HepG2 (cell line): ENCODE measurements around the gene LGALS9. TPM values are rescaled to one million over a fixed set of nuclear protein-coding genes. Genes with fewer than 3 reads are reported as not detected.

ENCODE experiments used
- ATAC-seq: fragments of 200-7000 bp; cut with Tn5 transposase; 3 replicates; pipeline ENCODE4 v1.9.1; 2020; ENCODE audit warnings: mild to moderate bottlenecking, moderate library complexity
- BruUV-seq: library from RNA; stranded (reverse); fragments of 400-500 nt; replicated peaks from 2 replicates; lab custom pipeline; 2021; lab: Mats Ljungman, UMichigan
- CTCF ChIA-PET: fragments of 300-600 bp; formaldehyde crosslinking; extraction: SDS; loops from one replicate; lab custom pipeline; 2021; ENCODE audit warnings: low total read pairs, inconsistent platforms, low intra/inter-chr PET ratio; lab: Yijun Ruan, JAX
- POLR2A ChIA-PET: fragments of 350-600 bp; sonication (Branson Sonifier 250); formaldehyde crosslinking; loops from one replicate; lab custom pipeline; 2020; ENCODE audit warnings: antibody characterized with exemption, inconsistent platforms; lab: Yijun Ruan, JAX
- DNase-seq: peaks from one replicate; pipeline ENCODE4 v3.0.0-alpha.2; 2015; ENCODE audit warnings: low spot score
- FAIRE-seq: peaks from 3 replicates; lab custom pipeline; 2011; peaks lifted over from hg19 to GRCh38; lab: Jason Lieb, UNC
- H2AFZ ChIP-seq: one replicate; pipeline ENCODE4 v1.6.1; 2011; ENCODE audit warnings: low read length, inconsistent platforms
- H3K27ac ChIP-seq: fragments of 300-600 bp; 3 replicates; pipeline ENCODE4 v1.8.0; 2011; ENCODE audit warnings: mixed run types, mild to moderate bottlenecking, mixed read lengths, low read length, inconsistent platforms; ENCODE audit not compliant: insufficient read depth; ENCODE audit errors: extremely low read length
- H3K27me3 ChIP-seq, 2 experiments: fragments of 200-600 bp in 1 of 2; 2 replicates in 1 of 2; 3 replicates in 1 of 2; pipeline versions ENCODE4 v1.6.0 to v1.8.0; 2011; ENCODE audit warnings: low read length in 2 of 2, mild to moderate bottlenecking in 2 of 2, moderate library complexity in 2 of 2, inconsistent platforms in 1 of 2; ENCODE audit not compliant: insufficient read depth in 2 of 2, control insufficient read depth in 1 of 2
- H3K36me3 ChIP-seq, 2 experiments: fragments of 200-600 bp in 1 of 2; replicated peaks in 1 of 2; 2 replicates in 1 of 2; 3 replicates in 1 of 2; pipeline versions ENCODE4 v1.5.1 to v1.8.0; 2011; ENCODE audit warnings: low read length in 2 of 2, inconsistent platforms in 1 of 2; ENCODE audit not compliant: insufficient read depth in 2 of 2, control insufficient read depth in 1 of 2
- H3K4me1 ChIP-seq: 2 replicates; pipeline ENCODE4 v1.5.1; 2012; ENCODE audit warnings: low read length, inconsistent platforms; ENCODE audit not compliant: insufficient read depth
- H3K4me2 ChIP-seq: 2 replicates; pipeline ENCODE4 v1.6.0; 2011; ENCODE audit warnings: low read depth, low read length, inconsistent platforms
- H3K4me3 ChIP-seq, 3 experiments: fragments of 200-600 bp in 1 of 3; sonication (generic), shearing (Covaris generic) in 1 of 3; replicated peaks in 1 of 3; 2 replicates each; pipeline ENCODE4 v1.5.1; 2011 to 2016; ENCODE audit warnings: low read length in 3 of 3, inconsistent platforms in 2 of 3, low read depth in 2 of 3, mild to moderate bottlenecking in 2 of 3, control low read depth in 1 of 3, mixed read lengths in 1 of 3; ENCODE audit not compliant: insufficient read depth in 1 of 3
- H3K79me2 ChIP-seq: one replicate; pipeline ENCODE4 v1.6.1; 2011; ENCODE audit warnings: low read length, inconsistent platforms; ENCODE audit not compliant: insufficient read depth
- H3K9ac ChIP-seq: 2 replicates; pipeline ENCODE4 v1.6.0; 2011; ENCODE audit warnings: mild to moderate bottlenecking, low read depth, low read length, inconsistent platforms; ENCODE audit not compliant: insufficient read depth
- H3K9me3 ChIP-seq: 2 replicates; pipeline ENCODE4 v1.5.1; 2012; ENCODE audit warnings: mild to moderate bottlenecking, low read length
- H4K20me1 ChIP-seq: 2 replicates; pipeline ENCODE4 v1.6.0; 2011; ENCODE audit warnings: inconsistent platforms, mild to moderate bottlenecking, low read length, moderate library complexity; ENCODE audit not compliant: insufficient read depth
- ADNP ChIP-seq: sonication (generic); formaldehyde crosslinking; IDR thresholded peaks from 2 replicates; pipeline ENCODE4 v1.4.0; 2020; ENCODE audit warnings: missing genetic modification reagents
- CCAR2 ChIP-seq: fragments of 200-400 bp; formaldehyde crosslinking; optimal IDR thresholded peaks from 2 replicates; pipeline ENCODE3; 2018; ENCODE audit warnings: low read depth, mild to moderate bottlenecking, low read length, moderate library complexity
- MAFG ChIP-seq: sonication (generic); formaldehyde crosslinking; IDR thresholded peaks from 2 replicates; pipeline ENCODE4 v1.5.1; 2020; ENCODE audit warnings: mild to moderate bottlenecking, missing genetic modification reagents
- MATR3 ChIP-seq: sonication (generic); formaldehyde crosslinking; IDR thresholded peaks from 2 replicates; pipeline ENCODE4 v1.4.0; 2020; ENCODE audit warnings: missing genetic modification reagents
- MBNL3 ChIP-seq: fragments of 250-450 bp; sonication (Bioruptor Pico); conservative IDR thresholded peaks from 2 replicates; pipeline ENCODE4 v1.8.0; 2022; ENCODE audit warnings: mild to moderate bottlenecking, inconsistent platforms
- NPAS2 ChIP-seq: sonication (generic); formaldehyde crosslinking; IDR thresholded peaks from 2 replicates; pipeline ENCODE4 v1.8.0; 2022; ENCODE audit warnings: mild to moderate bottlenecking, missing genetic modification reagents, borderline replicate concordance
- SALL1 ChIP-seq: sonication (generic); formaldehyde crosslinking; IDR thresholded peaks from 2 replicates; pipeline ENCODE4 v1.8.0; 2022; ENCODE audit warnings: mild to moderate bottlenecking, missing genetic modification reagents
- SAP130 ChIP-seq: IDR thresholded peaks from 2 replicates; pipeline ENCODE4 v1.6.1; 2016; ENCODE audit warnings: low read depth
- ZKSCAN8 ChIP-seq: IDR thresholded peaks from 2 replicates; pipeline ENCODE4 v1.6.1; 2016; ENCODE audit warnings: borderline replicate concordance, missing genetic modification reagents, missing compliant biosample characterization
- ZNF282 ChIP-seq: fragments of 450-650 bp; IDR thresholded peaks from 2 replicates; pipeline ENCODE4 v1.6.1; 2018; ENCODE audit not compliant: partially characterized antibody
- ZNF343 ChIP-seq: sonication (generic); formaldehyde crosslinking; IDR thresholded peaks from 2 replicates; pipeline ENCODE4 v1.4.0; 2020; ENCODE audit warnings: mild to moderate bottlenecking, missing genetic modification reagents
- ZNF672 ChIP-seq: sonication (generic); formaldehyde crosslinking; IDR thresholded peaks from 2 replicates; pipeline ENCODE4 v1.8.1; 2022; ENCODE audit warnings: missing genetic modification reagents
- ZZZ3 ChIP-seq: sonication (generic); formaldehyde crosslinking; IDR thresholded peaks from 2 replicates; pipeline ENCODE4 v1.4.0; 2020; ENCODE audit warnings: missing genetic modification reagents, mild to moderate bottlenecking, borderline replicate concordance
- WGBS: methylation state at CpG from one replicate; pipeline ENCODE4 v1.1.6; 2017; ENCODE audit warnings: low lambda C conversion rate; 5-methylcytosine and 5-hydroxymethylcytosine counted together
- in situ Hi-C: cut with HindIII; loops from 2 replicates; pipeline ENCODE4 v1.10.0; 2017; ENCODE audit warnings: low pct_unique_long_range_greater_than_20kb; ENCODE audit not compliant: extremely low pct_ligation_motif_present
- intact Hi-C: fragments of 100-400 bp; cut with micrococcal nuclease; formaldehyde crosslinking; loops from one replicate; pipeline ENCODE4 v1.10.0; 2022; ENCODE audit not compliant: unreplicated experiment
- polyA plus RNA-seq, 8 experiments: library from polyadenylated mRNA; depleted of rRNA in 3 of 8; stranded (reverse) in 7 of 8; unstranded in 1 of 8; fragments of >200 nt; fragmentation: Illumina TruSeq in 4 of 8; extraction: Trizol in 4 of 8; gene quantifications; 2 replicates each; pipeline versions ENCODE4 v1.2.1 to v1.2.3, GENCODE V29; 2011 to 2016; ENCODE audit warnings: low read depth in 4 of 8, missing spikeins in 1 of 8, mixed read lengths in 1 of 8; ENCODE audit not compliant: insufficient read depth in 1 of 8
- total RNA-seq, 5 experiments: library from RNA; depleted of rRNA; stranded (reverse); fragments of >200 nt; fragmentation: Illumina TruSeq; extraction: Trizol; gene quantifications; 2 replicates each; pipeline ENCODE4 v1.2.3, GENCODE V29; 2016; ENCODE audit warnings: low read depth in 1 of 5
- TF ChIP-seq, protein P1 (sequence below): sonication (generic); formaldehyde crosslinking; IDR thresholded peaks from 2 replicates; pipeline ENCODE4 v1.4.0; 2020; ENCODE audit warnings: missing genetic modification reagents
- TF ChIP-seq, protein P2 (sequence below): sonication (generic); formaldehyde crosslinking; IDR thresholded peaks from 2 replicates; pipeline ENCODE4 v1.4.0; 2020; ENCODE audit warnings: mild to moderate bottlenecking, missing genetic modification reagents

Gene LGALS9
- total and polyA plus RNA-seq, 2 of the 13 experiments (the other 11 are each of a cell fraction or from before 2014, with no cell fraction given): 0.40 to 1.4 TPM

DNA sequence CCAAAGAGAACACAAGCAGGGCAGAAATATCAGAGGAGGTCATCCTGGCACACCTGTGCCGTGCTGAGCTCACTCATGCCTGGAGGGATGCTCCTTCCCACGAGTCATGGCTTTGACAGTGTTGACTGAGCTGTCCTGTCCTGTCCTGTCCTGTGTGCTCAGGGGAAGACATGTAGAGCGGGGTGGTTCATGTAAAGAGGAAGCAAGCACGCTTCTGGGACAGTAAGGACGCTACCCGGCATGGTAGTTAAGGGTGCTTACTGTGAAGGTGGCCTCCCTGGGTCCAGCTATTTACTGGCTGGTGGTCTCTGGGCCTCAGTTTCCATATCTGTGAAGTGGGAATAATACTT, 398 bp downstream of the LGALS9 start:
- POLR2A ChIA-PET: no interaction called here
- TF ChIP-seq SALL1 (CRISPR knock-in tag) (no peak), MAFG (CRISPR knock-in tag) (no peak), ZNF282 (no peak), ADNP (CRISPR knock-in tag) (no peak), CCAR2 (no peak), ZZZ3 (no peak), SAP130 (CRISPR knock-in tag) (no peak), MBNL3 (no peak), ZNF672 (CRISPR knock-in tag) (no peak), MATR3 (CRISPR knock-in tag) (no peak), NPAS2 (CRISPR knock-in tag) (no peak), ZNF343 (no peak), ZKSCAN8 (CRISPR knock-in tag) (no peak)
- TF ChIP-seq, protein P1, sequence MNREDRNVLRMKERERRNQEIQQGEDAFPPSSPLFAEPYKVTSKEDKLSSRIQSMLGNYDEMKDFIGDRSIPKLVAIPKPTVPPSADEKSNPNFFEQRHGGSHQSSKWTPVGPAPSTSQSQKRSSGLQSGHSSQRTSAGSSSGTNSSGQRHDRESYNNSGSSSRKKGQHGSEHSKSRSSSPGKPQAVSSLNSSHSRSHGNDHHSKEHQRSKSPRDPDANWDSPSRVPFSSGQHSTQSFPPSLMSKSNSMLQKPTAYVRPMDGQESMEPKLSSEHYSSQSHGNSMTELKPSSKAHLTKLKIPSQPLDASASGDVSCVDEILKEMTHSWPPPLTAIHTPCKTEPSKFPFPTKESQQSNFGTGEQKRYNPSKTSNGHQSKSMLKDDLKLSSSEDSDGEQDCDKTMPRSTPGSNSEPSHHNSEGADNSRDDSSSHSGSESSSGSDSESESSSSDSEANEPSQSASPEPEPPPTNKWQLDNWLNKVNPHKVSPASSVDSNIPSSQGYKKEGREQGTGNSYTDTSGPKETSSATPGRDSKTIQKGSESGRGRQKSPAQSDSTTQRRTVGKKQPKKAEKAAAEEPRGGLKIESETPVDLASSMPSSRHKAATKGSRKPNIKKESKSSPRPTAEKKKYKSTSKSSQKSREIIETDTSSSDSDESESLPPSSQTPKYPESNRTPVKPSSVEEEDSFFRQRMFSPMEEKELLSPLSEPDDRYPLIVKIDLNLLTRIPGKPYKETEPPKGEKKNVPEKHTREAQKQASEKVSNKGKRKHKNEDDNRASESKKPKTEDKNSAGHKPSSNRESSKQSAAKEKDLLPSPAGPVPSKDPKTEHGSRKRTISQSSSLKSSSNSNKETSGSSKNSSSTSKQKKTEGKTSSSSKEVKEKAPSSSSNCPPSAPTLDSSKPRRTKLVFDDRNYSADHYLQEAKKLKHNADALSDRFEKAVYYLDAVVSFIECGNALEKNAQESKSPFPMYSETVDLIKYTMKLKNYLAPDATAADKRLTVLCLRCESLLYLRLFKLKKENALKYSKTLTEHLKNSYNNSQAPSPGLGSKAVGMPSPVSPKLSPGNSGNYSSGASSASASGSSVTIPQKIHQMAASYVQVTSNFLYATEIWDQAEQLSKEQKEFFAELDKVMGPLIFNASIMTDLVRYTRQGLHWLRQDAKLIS (CRISPR knock-in tag): no peak
- TF ChIP-seq, protein P2, sequence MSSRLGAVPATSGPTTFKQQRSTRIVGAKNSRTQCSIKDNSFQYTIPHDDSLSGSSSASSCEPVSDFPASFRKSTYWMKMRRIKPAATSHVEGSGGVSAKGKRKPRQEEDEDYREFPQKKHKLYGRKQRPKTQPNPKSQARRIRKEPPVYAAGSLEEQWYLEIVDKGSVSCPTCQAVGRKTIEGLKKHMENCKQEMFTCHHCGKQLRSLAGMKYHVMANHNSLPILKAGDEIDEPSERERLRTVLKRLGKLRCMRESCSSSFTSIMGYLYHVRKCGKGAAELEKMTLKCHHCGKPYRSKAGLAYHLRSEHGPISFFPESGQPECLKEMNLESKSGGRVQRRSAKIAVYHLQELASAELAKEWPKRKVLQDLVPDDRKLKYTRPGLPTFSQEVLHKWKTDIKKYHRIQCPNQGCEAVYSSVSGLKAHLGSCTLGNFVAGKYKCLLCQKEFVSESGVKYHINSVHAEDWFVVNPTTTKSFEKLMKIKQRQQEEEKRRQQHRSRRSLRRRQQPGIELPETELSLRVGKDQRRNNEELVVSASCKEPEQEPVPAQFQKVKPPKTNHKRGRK (CRISPR knock-in tag): no peak
- Histone ChIP-seq H3K4me1 (peaks cover 17% of the 10 kb centered on the region), H3K27ac (no peak overlapping the region), H2AFZ (no peak overlapping the region), H3K36me3 (peaks cover 2% of the 10 kb centered on the region in 2 experiments; a peak in 2 of 5 replicates), H3K27me3 (no peaks in the 10 kb centered on the region), H3K79me2 (no peaks in the 10 kb centered on the region), H3K4me2 (no peak overlapping the region), H3K9ac (no peak overlapping the region), H4K20me1 (no peaks in the 10 kb centered on the region), H3K4me3 (no peak overlapping the region), H3K9me3 (no peaks in the 10 kb centered on the region)
- WGBS: 85% methylated on average over 5 of the region's 6 CpGs
- ATAC-seq (no peak), FAIRE-seq (no peak), DNase-seq (no peak)
- no TSS peak for BruUV-seq
- CTCF ChIA-PET: no interaction called here
- intact Hi-C loops (no loop called here), in situ Hi-C loops (no loop called here)
